ENCODE data around the gene PANK1.

- TF ChIP-seq FOSL2 (IDR thresholded peaks at IDR 0.05) = no peak
- TF ChIP-seq FOSL2 (CRISPR knock-in tag; IDR thresholded peaks at IDR 0.05) = no peak
- TF ChIP-seq CTCF (IDR thresholded peaks at IDR 0.05) = no peak
- no peak for TF ChIP-seq REST (IDR thresholded peaks at IDR 0.05)
- TF ChIP-seq RNF2 (IDR thresholded peaks at IDR 0.05; ENCODE audit: borderline replicate concordance, low read depth) = no peak
- TF ChIP-seq KDM1A (IDR thresholded peaks at IDR 0.05; ENCODE audit: low read depth) = no peak
- TF ChIP-seq, protein P1, sequence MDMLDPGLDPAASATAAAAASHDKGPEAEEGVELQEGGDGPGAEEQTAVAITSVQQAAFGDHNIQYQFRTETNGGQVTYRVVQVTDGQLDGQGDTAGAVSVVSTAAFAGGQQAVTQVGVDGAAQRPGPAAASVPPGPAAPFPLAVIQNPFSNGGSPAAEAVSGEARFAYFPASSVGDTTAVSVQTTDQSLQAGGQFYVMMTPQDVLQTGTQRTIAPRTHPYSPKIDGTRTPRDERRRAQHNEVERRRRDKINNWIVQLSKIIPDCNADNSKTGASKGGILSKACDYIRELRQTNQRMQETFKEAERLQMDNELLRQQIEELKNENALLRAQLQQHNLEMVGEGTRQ (IDR thresholded peaks at IDR 0.05) = no peak
- no peak for TF ChIP-seq EP300 (IDR thresholded peaks at IDR 0.05)
- TF ChIP-seq POLR2A (IDR thresholded peaks at IDR 0.05; ENCODE audit: low read length) = no peak
- TF ChIP-seq RFX5 (IDR thresholded peaks at IDR 0.05) = no peak
- no peak for TF ChIP-seq RAD21 (conservative IDR thresholded peaks at IDR 0.05 in 1 of 2, IDR thresholded peaks at IDR 0.05 in 1 of 2)
- TF ChIP-seq PBX3 (IDR thresholded peaks at IDR 0.05) = no peak
- TF ChIP-seq HOXA7 (CRISPR knock-in tag; IDR thresholded peaks at IDR 0.05) = no peak
- TF ChIP-seq RCOR1 (IDR thresholded peaks at IDR 0.05; ENCODE audit: low read depth, low read length) = no peak
- TF ChIP-seq CHD4 (IDR thresholded peaks at IDR 0.05; ENCODE audit: borderline replicate concordance) = no peak
Observed at GRCh38 chr10:89548673-89549072, 96.4 kb downstream of the PANK1 start.

Measured in A549 (cell line).